GM20431 (cell line): ENCODE measurements around the gene C1orf141.
"Not testable (repeated sequence)": the region's sequence is repeated elsewhere in the genome, so short reads cannot be mapped to it uniquely, and the experiment has no call there.

ENCODE experiments used
- in situ Hi-C: fragments of 300-500 bp; cut with MseI, MboI; formaldehyde crosslinking; loops from one replicate; pipeline ENCODE4 v1.15.0; 2020; ENCODE audit warnings: low sequenced_read_pairs; ENCODE audit not compliant: unreplicated experiment

The C1orf141 gene

GRCh38 chr1:67103548-67103947, 31.2 kb downstream of the C1orf141 start:
- in situ Hi-C loops = no loop called here

GRCh38 chr1:67100833-67101232, 33.9 kb downstream of the C1orf141 start:
- in situ Hi-C loops = no loop called here

GRCh38 chr1:67097305-67097704, 37.5 kb downstream of the C1orf141 start:
- in situ Hi-C loops = no loop called here

- in situ Hi-C loops = no loop called here
Measured at GRCh38 chr1:67094191-67094590, 40.6 kb downstream of the C1orf141 start.

- in situ Hi-C loops = no loop called here
Measured at GRCh38 chr1:67089685-67090208, 45.0 kb downstream of the C1orf141 start.

- in situ Hi-C loops = no loop called here
Measured at GRCh38 chr1:67088440-67088839, 46.3 kb downstream of the C1orf141 start.

GRCh38 chr1:67085326-67085725, 49.4 kb downstream of the C1orf141 start:
- in situ Hi-C loops = no loop called here

GRCh38 chr1:67084765-67085318, 49.9 kb downstream of the C1orf141 start:
- in situ Hi-C loops = no loop called here

GRCh38 chr1:67078291-67078690, 56.5 kb downstream of the C1orf141 start:
- in situ Hi-C loops = no loop called here

- in situ Hi-C loops = no loop called here
Measured at GRCh38 chr1:67077593-67077992, 57.2 kb downstream of the C1orf141 start.

GRCh38 chr1:67072749-67073148, 62.0 kb downstream of the C1orf141 start:
- in situ Hi-C loops = no loop called here

- in situ Hi-C loops = not testable (repeated sequence)
Measured at GRCh38 chr1:67067655-67068054, 67.1 kb downstream of the C1orf141 start.

GRCh38 chr1:67062412-67062811, 72.4 kb downstream of the C1orf141 start:
- in situ Hi-C loops = no loop called here

GRCh38 chr1:67061266-67061665, 73.5 kb downstream of the C1orf141 start:
- in situ Hi-C loops = no loop called here

- in situ Hi-C loops = no loop called here
Measured at GRCh38 chr1:67060811-67061218, 74.0 kb downstream of the C1orf141 start.

- in situ Hi-C loops = no loop called here
Measured at GRCh38 chr1:67059346-67059745, 75.4 kb downstream of the C1orf141 start.

GRCh38 chr1:67058761-67059160, 76.0 kb downstream of the C1orf141 start:
- in situ Hi-C loops = no loop called here

- in situ Hi-C loops = no loop called here
Measured at GRCh38 chr1:67058242-67058641, 76.5 kb downstream of the C1orf141 start.

- in situ Hi-C loops = no loop called here
Measured at GRCh38 chr1:67053785-67054772, 80.7 kb downstream of the C1orf141 start, which contains the start of gene SLC35D1. TSS of gene SLC35D1 (minus strand) at chr1:67054148. CDS start at chr1:67054013, 135 bp downstream.

- in situ Hi-C loops = no loop called here
Measured at GRCh38 chr1:67053535-67053784, 81.3 kb downstream of the C1orf141 start.
